SK-N-MC (cell line): ENCODE measurements around the gene ASH1L.

Experiments
- EZH2 ChIP-seq: fragments of 200-600 bp; sonication (generic); IDR thresholded peaks from one replicate; pipeline ENCODE4 v1.6.1; 2017; ENCODE audit warnings: antibody characterized with exemption
- POLR2AphosphoS5 ChIP-seq: IDR thresholded peaks from 2 replicates; pipeline ENCODE4 v1.6.1; 2012; ENCODE audit warnings: mild to moderate bottlenecking, low read depth, low read length, borderline replicate concordance

GRCh38 chr1:155396874-155397476 is 165.6 kb downstream of the ASH1L start:
- TF ChIP-seq EZH2 = no peak
- TF ChIP-seq POLR2AphosphoS5 = no peak
